ENCODE data around the gene GPR61. TPM values are rescaled to one million over a fixed set of nuclear protein-coding genes. Genes with fewer than 3 reads are reported as not detected.

The GPR61 gene
- total and polyA plus RNA-seq, 9 of the 15 experiments (the other 6 are each of a cell fraction or from before 2014, with no cell fraction given), result 0.04 to 1.1 (median 0.25) TPM; not detected in 4

- TF ChIP-seq ZNF395 (CRISPR knock-in tag; IDR thresholded peaks at IDR 0.05), result peak; percentile 80
- no peak for TF ChIP-seq ZNF253 (CRISPR knock-in tag; conservative IDR thresholded peaks at IDR 0.05)
- TF ChIP-seq HMGXB4 (CRISPR knock-in tag; IDR thresholded peaks at IDR 0.05), result no peak
- TF ChIP-seq, protein P1, sequence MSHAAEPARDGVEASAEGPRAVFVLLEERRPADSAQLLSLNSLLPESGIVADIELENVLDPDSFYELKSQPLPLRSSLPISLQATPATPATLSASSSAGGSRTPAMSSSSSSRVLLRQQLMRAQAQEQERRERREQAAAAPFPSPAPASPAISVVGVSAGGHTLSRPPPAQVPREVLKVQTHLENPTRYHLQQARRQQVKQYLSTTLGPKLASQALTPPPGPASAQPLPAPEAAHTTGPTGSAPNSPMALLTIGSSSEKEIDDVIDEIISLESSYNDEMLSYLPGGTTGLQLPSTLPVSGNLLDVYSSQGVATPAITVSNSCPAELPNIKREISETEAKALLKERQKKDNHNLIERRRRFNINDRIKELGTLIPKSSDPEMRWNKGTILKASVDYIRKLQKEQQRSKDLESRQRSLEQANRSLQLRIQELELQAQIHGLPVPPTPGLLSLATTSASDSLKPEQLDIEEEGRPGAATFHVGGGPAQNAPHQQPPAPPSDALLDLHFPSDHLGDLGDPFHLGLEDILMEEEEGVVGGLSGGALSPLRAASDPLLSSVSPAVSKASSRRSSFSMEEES (CRISPR knock-in tag; IDR thresholded peaks at IDR 0.05), result no peak
- TF ChIP-seq, protein P2, sequence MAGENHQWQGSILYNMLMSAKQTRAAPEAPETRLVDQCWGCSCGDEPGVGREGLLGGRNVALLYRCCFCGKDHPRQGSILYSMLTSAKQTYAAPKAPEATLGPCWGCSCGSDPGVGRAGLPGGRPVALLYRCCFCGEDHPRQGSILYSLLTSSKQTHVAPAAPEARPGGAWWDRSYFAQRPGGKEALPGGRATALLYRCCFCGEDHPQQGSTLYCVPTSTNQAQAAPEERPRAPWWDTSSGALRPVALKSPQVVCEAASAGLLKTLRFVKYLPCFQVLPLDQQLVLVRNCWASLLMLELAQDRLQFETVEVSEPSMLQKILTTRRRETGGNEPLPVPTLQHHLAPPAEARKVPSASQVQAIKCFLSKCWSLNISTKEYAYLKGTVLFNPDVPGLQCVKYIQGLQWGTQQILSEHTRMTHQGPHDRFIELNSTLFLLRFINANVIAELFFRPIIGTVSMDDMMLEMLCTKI (IDR thresholded peaks at IDR 0.05; ENCODE audit: partially characterized antibody), result no peak
- peak; percentile 35; the same call in 1 of the 2 replicates for TF ChIP-seq ZNF583 (CRISPR knock-in tag; IDR thresholded peaks at IDR 0.05)
- TF ChIP-seq ATF6 (CRISPR knock-in tag; IDR thresholded peaks at IDR 0.05), result no peak
- TF ChIP-seq, protein P3, sequence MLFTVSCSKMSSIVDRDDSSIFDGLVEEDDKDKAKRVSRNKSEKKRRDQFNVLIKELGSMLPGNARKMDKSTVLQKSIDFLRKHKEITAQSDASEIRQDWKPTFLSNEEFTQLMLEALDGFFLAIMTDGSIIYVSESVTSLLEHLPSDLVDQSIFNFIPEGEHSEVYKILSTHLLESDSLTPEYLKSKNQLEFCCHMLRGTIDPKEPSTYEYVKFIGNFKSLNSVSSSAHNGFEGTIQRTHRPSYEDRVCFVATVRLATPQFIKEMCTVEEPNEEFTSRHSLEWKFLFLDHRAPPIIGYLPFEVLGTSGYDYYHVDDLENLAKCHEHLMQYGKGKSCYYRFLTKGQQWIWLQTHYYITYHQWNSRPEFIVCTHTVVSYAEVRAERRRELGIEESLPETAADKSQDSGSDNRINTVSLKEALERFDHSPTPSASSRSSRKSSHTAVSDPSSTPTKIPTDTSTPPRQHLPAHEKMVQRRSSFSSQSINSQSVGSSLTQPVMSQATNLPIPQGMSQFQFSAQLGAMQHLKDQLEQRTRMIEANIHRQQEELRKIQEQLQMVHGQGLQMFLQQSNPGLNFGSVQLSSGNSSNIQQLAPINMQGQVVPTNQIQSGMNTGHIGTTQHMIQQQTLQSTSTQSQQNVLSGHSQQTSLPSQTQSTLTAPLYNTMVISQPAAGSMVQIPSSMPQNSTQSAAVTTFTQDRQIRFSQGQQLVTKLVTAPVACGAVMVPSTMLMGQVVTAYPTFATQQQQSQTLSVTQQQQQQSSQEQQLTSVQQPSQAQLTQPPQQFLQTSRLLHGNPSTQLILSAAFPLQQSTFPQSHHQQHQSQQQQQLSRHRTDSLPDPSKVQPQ (CRISPR knock-in tag; IDR thresholded peaks at IDR 0.05; ENCODE audit: borderline replicate concordance), result no peak
- TF ChIP-seq, protein P4, sequence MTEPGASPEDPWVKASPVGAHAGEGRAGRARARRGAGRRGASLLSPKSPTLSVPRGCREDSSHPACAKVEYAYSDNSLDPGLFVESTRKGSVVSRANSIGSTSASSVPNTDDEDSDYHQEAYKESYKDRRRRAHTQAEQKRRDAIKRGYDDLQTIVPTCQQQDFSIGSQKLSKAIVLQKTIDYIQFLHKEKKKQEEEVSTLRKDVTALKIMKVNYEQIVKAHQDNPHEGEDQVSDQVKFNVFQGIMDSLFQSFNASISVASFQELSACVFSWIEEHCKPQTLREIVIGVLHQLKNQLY (CRISPR knock-in tag; conservative IDR thresholded peaks at IDR 0.05), result no peak
- TF ChIP-seq FUS (optimal IDR thresholded peaks at IDR 0.05; ENCODE audit: low read depth, low read length), result no peak
- TF ChIP-seq RHOXF2B (CRISPR knock-in tag; conservative IDR thresholded peaks at IDR 0.05), result no peak
- no peak for TF ChIP-seq PTBP1 (IDR thresholded peaks at IDR 0.05; ENCODE audit: low read depth, low read length)
- TF ChIP-seq KAT7 (CRISPR knock-in tag; IDR thresholded peaks at IDR 0.05; ENCODE audit: borderline replicate concordance), result no peak
Measured at GRCh38 chr1:109509176-109510134, 30.2 kb upstream of the GPR61 start, which contains the start of gene AMIGO1 (continued).

Measured in K562 (cell line).